OCI-LY1 (cell line): ENCODE results near the gene SV2B.

ENCODE experiments used
- EZH2 ChIP-seq: fragments of 200-600 bp; sonication (generic), shearing (Covaris generic); IDR thresholded peaks from 2 replicates; pipeline ENCODE4 v1.8.0; 2017; ENCODE audit warnings: borderline replicate concordance, mixed run types, mild to moderate bottlenecking, antibody characterized with exemption, low read length, moderate library complexity, mixed read lengths
- TF ChIP-seq, protein P1 (sequence below): fragments of 200-600 bp; sonication (generic), shearing (Covaris generic); IDR thresholded peaks from 2 replicates; pipeline ENCODE4 v1.5.1; 2017; ENCODE audit warnings: mild to moderate bottlenecking, antibody characterized with exemption, low read length, moderate library complexity, mixed read lengths

DNA sequence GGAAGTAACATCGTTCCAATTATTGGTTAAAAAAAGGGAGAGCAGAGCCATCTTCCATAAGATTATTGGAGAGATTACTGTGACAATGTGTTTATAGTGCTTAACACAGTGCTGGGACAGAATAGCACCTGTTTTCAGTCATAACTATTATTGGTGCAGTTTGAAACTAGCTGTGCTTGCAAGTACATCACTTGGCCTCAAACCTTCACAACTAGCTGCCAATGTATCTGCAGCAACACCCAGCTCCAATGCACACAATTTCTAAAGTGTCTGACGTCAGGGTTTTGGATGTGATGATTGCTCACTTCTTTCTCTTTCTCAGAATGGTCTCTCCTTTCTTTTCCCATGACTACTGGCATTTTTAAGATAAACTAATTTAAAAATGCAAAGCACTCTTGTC is 246.2 kb downstream of the SV2B start:
- TF ChIP-seq, protein P1, sequence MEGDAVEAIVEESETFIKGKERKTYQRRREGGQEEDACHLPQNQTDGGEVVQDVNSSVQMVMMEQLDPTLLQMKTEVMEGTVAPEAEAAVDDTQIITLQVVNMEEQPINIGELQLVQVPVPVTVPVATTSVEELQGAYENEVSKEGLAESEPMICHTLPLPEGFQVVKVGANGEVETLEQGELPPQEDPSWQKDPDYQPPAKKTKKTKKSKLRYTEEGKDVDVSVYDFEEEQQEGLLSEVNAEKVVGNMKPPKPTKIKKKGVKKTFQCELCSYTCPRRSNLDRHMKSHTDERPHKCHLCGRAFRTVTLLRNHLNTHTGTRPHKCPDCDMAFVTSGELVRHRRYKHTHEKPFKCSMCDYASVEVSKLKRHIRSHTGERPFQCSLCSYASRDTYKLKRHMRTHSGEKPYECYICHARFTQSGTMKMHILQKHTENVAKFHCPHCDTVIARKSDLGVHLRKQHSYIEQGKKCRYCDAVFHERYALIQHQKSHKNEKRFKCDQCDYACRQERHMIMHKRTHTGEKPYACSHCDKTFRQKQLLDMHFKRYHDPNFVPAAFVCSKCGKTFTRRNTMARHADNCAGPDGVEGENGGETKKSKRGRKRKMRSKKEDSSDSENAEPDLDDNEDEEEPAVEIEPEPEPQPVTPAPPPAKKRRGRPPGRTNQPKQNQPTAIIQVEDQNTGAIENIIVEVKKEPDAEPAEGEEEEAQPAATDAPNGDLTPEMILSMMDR: no peak
- no peak for TF ChIP-seq EZH2
